Mammary epithelial cell (primary cell): Measurements from ENCODE around the gene CPM.

Experiments used
- CTCF ChIP-seq, 2 donors: IDR thresholded peaks in 1 of 2; conservative IDR thresholded peaks in 1 of 2; 2 replicates each; pipeline ENCODE4 v1.5.1; 2011 to 2012; ENCODE audit warnings: inconsistent platforms in 2 of 2, low read length in 2 of 2, mild to moderate bottlenecking in 2 of 2, control low read depth in 1 of 2, low read depth in 1 of 2; ENCODE audit not compliant: insufficient read depth in 1 of 2; ENCODE audit errors: extremely low read depth in 1 of 2
- EZH2 ChIP-seq: IDR thresholded peaks from 2 replicates; pipeline ENCODE4 v1.6.1; 2012; ENCODE audit warnings: low read length, inconsistent platforms, borderline replicate concordance

DNA sequence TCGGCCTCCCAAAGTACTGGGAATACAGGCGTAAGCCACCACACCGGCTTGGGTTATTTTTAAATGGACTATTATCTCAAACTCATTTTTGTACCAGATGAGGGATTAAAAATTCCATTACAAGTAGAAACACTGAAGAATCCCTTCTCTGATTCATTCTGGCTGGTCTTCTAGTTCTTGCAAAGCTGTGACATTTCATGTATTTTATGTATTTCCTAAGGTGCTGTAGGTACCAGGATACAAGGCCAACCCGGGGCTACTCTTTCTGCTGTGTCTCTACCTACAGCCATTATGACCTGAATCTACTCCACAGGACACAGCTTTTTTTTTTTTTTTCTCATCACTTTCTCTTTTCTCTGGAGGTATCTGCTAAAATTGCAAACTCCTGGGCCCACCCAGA, 24.9 kb downstream of the CPM start:
- no peak for TF ChIP-seq EZH2
- TF ChIP-seq CTCF (conservative IDR thresholded peaks at IDR 0.05 in 1 of 2, IDR thresholded peaks at IDR 0.05 in 1 of 2; ENCODE audit: extremely low read depth in 1 of 2, insufficient read depth in 1 of 2, low read depth in 1 of 2, low read length in 2 of 2): no peak
